NCI-H524 treated with DMSO at 0.1 percent for 48 hours (cell line): ENCODE data around the gene ATP6V0D1.

ENCODE experiments used
- DNase-seq: peaks from one replicate; lab custom pipeline; 2025; lab: John Stamatoyannopoulos, UW

ATP6V0D1 gene

GRCh38 chr16:67445441-67445912 is 35.5 kb downstream of the ATP6V0D1 start:
- no peak for DNase-seq

- DNase-seq: no peak
Observed at GRCh38 chr16:67445126-67445426, 35.9 kb downstream of the ATP6V0D1 start.

- DNase-seq: no peak
Observed at GRCh38 chr16:67444259-67445125, 36.5 kb downstream of the ATP6V0D1 start.

GRCh38 chr16:67443265-67443664 is 37.7 kb downstream of the ATP6V0D1 start:
- DNase-seq: no peak

GRCh38 chr16:67442581-67443255 is 38.2 kb downstream of the ATP6V0D1 start:
- DNase-seq: no peak

- peak; percentile 31 for DNase-seq
Observed at GRCh38 chr16:67441907-67442306, 39.0 kb downstream of the ATP6V0D1 start.

- peak; percentile 89 for DNase-seq
Observed at GRCh38 chr16:67441271-67441753, 39.6 kb downstream of the ATP6V0D1 start.

- no peak for DNase-seq
Observed at GRCh38 chr16:67438824-67439393, 42.0 kb downstream of the ATP6V0D1 start.

- DNase-seq: no peak
Observed at GRCh38 chr16:67438098-67438791, 42.7 kb downstream of the ATP6V0D1 start.

- DNase-seq: no peak
Observed at GRCh38 chr16:67437513-67437912, 43.4 kb downstream of the ATP6V0D1 start.

GRCh38 chr16:67436640-67437193 is 44.2 kb downstream of the ATP6V0D1 start:
- DNase-seq: no peak

- DNase-seq: no peak
Observed at GRCh38 chr16:67435758-67436164, 45.2 kb downstream of the ATP6V0D1 start.

- DNase-seq: no peak
Observed at GRCh38 chr16:67433131-67433719, 47.7 kb downstream of the ATP6V0D1 start.

- DNase-seq: no peak
Observed at GRCh38 chr16:67432506-67432890, 48.5 kb downstream of the ATP6V0D1 start.

GRCh38 chr16:67431775-67432505 is 49.0 kb downstream of the ATP6V0D1 start:
- no peak for DNase-seq

- DNase-seq: no peak
Observed at GRCh38 chr16:67430977-67431774, 49.8 kb downstream of the ATP6V0D1 start, which contains the start of gene HSD11B2. Gene HSD11B2 (plus strand): TSS chr16:67431121. CDS start chr16:67431249, 128 bp downstream.

- DNase-seq: no peak
Observed at GRCh38 chr16:67430504-67430976, 50.4 kb downstream of the ATP6V0D1 start.

- no peak for DNase-seq
Observed at GRCh38 chr16:67429799-67430503, 51.0 kb downstream of the ATP6V0D1 start.
